H1 (cell line): ENCODE data around the gene CIRBP. TPM values are rescaled to one million over a fixed set of nuclear protein-coding genes. Genes with fewer than 3 reads are reported as not detected.
A peak's percentile ranks its signal among the peaks of the same experiment; 100 is the strongest.

Source experiments
- BACH1 ChIP-seq: IDR thresholded peaks from 2 replicates; pipeline ENCODE4 v1.6.1; 2012; ENCODE audit warnings: low read length, improper control_type of control experiment
- BCL11A ChIP-seq, 2 experiments: IDR thresholded peaks; one replicate each; pipeline ENCODE4 v1.6.1; 2011; ENCODE audit warnings: low read depth in 2 of 2, low read length in 2 of 2, mild to moderate bottlenecking in 2 of 2
- EGR1 ChIP-seq: IDR thresholded peaks from 2 replicates; pipeline ENCODE4 v1.6.1; 2011; ENCODE audit warnings: low read depth, low read length, borderline replicate concordance
- HDAC2 ChIP-seq, 2 experiments: fragments of 300-600 bp in 1 of 2; sonication (generic) in 1 of 2; IDR thresholded peaks; 2 replicates each; pipeline ENCODE4 v1.6.1; 2011 to 2012; ENCODE audit warnings: low read depth in 2 of 2, low read length in 2 of 2, mild to moderate bottlenecking in 2 of 2, moderate library complexity in 2 of 2, borderline replicate concordance in 1 of 2, inconsistent platforms in 1 of 2
- HDAC6 ChIP-seq: IDR thresholded peaks from one replicate; pipeline ENCODE4 v1.7.1; 2012; ENCODE audit warnings: low read depth, mild to moderate bottlenecking, inconsistent platforms, low read length, moderate library complexity
- JUN ChIP-seq: IDR thresholded peaks from 2 replicates; pipeline ENCODE4 v1.6.1; 2011; ENCODE audit warnings: low read depth, mild to moderate bottlenecking, improper control_type of control experiment, low read length
- MAFK ChIP-seq: IDR thresholded peaks from 2 replicates; pipeline ENCODE4 v1.6.1; 2012; ENCODE audit warnings: low read depth, mild to moderate bottlenecking, improper control_type of control experiment, low read length
- POLR2AphosphoS5 ChIP-seq: IDR thresholded peaks from 2 replicates; pipeline ENCODE4 v1.6.1; 2011; ENCODE audit warnings: low read depth, low read length
- POU5F1 ChIP-seq: IDR thresholded peaks from 2 replicates; pipeline ENCODE4 v1.6.1; 2011; ENCODE audit warnings: low read depth, mild to moderate bottlenecking, low read length, moderate library complexity
- RAD21 ChIP-seq, 2 experiments: IDR thresholded peaks in 1 of 2; conservative IDR thresholded peaks in 1 of 2; 2 replicates each; pipeline ENCODE4 v1.6.1; 2011; ENCODE audit warnings: low read depth in 2 of 2, low read length in 2 of 2, improper control_type of control experiment in 1 of 2, inconsistent platforms in 1 of 2, mild to moderate bottlenecking in 1 of 2, moderate library complexity in 1 of 2
- RBBP5 ChIP-seq: IDR thresholded peaks from 2 replicates; pipeline ENCODE4 v1.7.1; 2012; ENCODE audit warnings: low read depth, mild to moderate bottlenecking, inconsistent platforms, low read length, moderate library complexity, borderline replicate concordance
- SAP30 ChIP-seq: fragments of 300-600 bp; sonication (generic); IDR thresholded peaks from 2 replicates; pipeline ENCODE4 v1.7.1; 2012; ENCODE audit warnings: low read length, moderate library complexity, mild to moderate bottlenecking, inconsistent platforms; ENCODE audit not compliant: insufficient read depth, insufficient replicate concordance
- SIRT6 ChIP-seq: IDR thresholded peaks from one replicate; pipeline ENCODE4 v1.7.1; 2012; ENCODE audit warnings: low read length, inconsistent platforms
- SRF ChIP-seq: IDR thresholded peaks from 2 replicates; pipeline ENCODE4 v1.6.1; 2011; ENCODE audit warnings: mild to moderate bottlenecking, low read depth, low read length, moderate library complexity
- TAF1 ChIP-seq: IDR thresholded peaks from 2 replicates; pipeline ENCODE4 v1.6.1; 2011; ENCODE audit warnings: mild to moderate bottlenecking, low read depth, low read length
- TAF7 ChIP-seq: optimal IDR thresholded peaks from 2 replicates; pipeline ENCODE3; 2011; ENCODE audit warnings: low read depth, mild to moderate bottlenecking, inconsistent platforms, low read length, moderate library complexity, borderline replicate concordance
- TBP ChIP-seq: IDR thresholded peaks from 2 replicates; pipeline ENCODE4 v1.6.1; 2011; ENCODE audit warnings: low read depth, low read length, improper control_type of control experiment
- polyA plus RNA-seq, 7 experiments: library from polyadenylated mRNA; depleted of rRNA in 3 of 7; stranded (reverse) in 5 of 7; unstranded in 2 of 7; fragments of >200 nt in 5 of 7; fragments of 200-250 nt in 2 of 7; gene quantifications; 1 replicate in 5 of 7; 2 replicates in 1 of 7; 4 replicates in 1 of 7; pipeline versions ENCODE4 v1.2.1 to v1.2.3, GENCODE V29; 2011 to 2013; ENCODE audit warnings: missing spikeins in 2 of 7, mixed read lengths in 2 of 7
- total RNA-seq: library from RNA; stranded (reverse); fragmentation: NEBNext Ultra II Directional; extraction: Animal tissue kit (Norgen Biotek cat#: 25700); gene quantifications from 2 replicates; pipeline ENCODE4 v1.2.1, GENCODE V29; 2021
- TF ChIP-seq, protein P1 (sequence below): IDR thresholded peaks from 2 replicates; pipeline ENCODE4 v1.6.1; 2011; ENCODE audit warnings: low read length, improper control_type of control experiment
- TF ChIP-seq, protein P2 (sequence below): IDR thresholded peaks from 2 replicates; pipeline ENCODE4 v1.6.1; 2012; ENCODE audit warnings: low read length, inconsistent platforms
- TF ChIP-seq, protein P3 (sequence below): IDR thresholded peaks from 2 replicates; pipeline ENCODE4 v1.6.1; 2012; ENCODE audit warnings: inconsistent platforms

The CIRBP gene
- total and polyA plus RNA-seq, 2 of the 8 experiments (the other 6 are each of a cell fraction or from before 2014, with no cell fraction given) = 175 to 199 TPM

DNA sequence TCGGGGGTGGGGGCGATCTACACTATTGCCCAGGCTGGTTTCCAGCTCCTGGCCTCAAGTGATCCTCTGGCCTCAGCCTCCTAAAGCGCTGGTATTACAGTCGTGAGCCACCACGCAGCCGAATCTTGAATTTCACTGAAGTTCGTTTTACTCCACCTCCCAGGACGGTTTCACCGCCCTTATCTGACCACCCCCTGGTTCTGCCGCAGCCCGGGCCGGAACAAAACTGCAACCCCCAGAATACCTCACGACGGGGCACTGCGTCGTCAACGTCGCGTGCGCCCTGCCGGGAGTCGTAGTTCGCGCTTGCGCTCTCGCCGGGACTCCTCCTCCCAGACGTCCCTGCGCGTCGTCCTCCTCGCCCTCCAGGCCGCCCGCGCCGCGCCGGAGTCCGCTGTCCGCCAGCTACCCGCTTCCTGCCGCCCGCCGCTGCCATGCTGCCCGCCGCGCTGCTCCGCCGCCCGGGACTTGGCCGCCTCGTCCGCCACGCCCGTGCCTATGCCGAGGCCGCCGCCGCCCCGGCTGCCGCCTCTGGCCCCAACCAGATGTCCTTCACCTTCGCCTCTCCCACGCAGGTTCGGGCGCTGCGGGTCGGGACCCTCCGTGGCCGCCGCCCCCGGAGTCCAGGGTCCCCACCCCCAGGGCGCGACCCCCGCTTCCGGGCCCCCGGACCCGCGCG, 27.6 kb upstream of the CIRBP start, which contains the start of gene ATP5F1D (continued):
- TF ChIP-seq RBBP5 (no peak), SAP30 (no peak), TAF1 (peak; percentile 53; the same call in 1 of the 2 replicates), BCL11A (IDR thresholded peaks at IDR 0.05; ENCODE audit: low read depth in 2 of 2, low read length in 2 of 2) (no peak), HDAC6 (no peak), JUN (no peak), MAFK (no peak), TAF7 (no peak), SRF (peak; percentile 49; the same call in 1 of the 2 replicates), BACH1 (no peak), HDAC2 (IDR thresholded peaks at IDR 0.05; ENCODE audit: borderline replicate concordance in 1 of 2, low read depth in 2 of 2, low read length in 2 of 2) (no peak), SIRT6 (no peak), TBP (no peak), EGR1 (no peak), POLR2AphosphoS5 (no peak), RAD21 (IDR thresholded peaks at IDR 0.05 in 1 of 2, conservative IDR thresholded peaks at IDR 0.05 in 1 of 2; ENCODE audit: low read depth in 2 of 2, low read length in 2 of 2) (no peak), POU5F1 (no peak)
- TF ChIP-seq, protein P1, sequence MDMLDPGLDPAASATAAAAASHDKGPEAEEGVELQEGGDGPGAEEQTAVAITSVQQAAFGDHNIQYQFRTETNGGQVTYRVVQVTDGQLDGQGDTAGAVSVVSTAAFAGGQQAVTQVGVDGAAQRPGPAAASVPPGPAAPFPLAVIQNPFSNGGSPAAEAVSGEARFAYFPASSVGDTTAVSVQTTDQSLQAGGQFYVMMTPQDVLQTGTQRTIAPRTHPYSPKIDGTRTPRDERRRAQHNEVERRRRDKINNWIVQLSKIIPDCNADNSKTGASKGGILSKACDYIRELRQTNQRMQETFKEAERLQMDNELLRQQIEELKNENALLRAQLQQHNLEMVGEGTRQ = no peak
- TF ChIP-seq, protein P2, sequence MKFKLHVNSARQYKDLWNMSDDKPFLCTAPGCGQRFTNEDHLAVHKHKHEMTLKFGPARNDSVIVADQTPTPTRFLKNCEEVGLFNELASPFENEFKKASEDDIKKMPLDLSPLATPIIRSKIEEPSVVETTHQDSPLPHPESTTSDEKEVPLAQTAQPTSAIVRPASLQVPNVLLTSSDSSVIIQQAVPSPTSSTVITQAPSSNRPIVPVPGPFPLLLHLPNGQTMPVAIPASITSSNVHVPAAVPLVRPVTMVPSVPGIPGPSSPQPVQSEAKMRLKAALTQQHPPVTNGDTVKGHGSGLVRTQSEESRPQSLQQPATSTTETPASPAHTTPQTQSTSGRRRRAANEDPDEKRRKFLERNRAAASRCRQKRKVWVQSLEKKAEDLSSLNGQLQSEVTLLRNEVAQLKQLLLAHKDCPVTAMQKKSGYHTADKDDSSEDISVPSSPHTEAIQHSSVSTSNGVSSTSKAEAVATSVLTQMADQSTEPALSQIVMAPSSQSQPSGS = no peak
- TF ChIP-seq, protein P3, sequence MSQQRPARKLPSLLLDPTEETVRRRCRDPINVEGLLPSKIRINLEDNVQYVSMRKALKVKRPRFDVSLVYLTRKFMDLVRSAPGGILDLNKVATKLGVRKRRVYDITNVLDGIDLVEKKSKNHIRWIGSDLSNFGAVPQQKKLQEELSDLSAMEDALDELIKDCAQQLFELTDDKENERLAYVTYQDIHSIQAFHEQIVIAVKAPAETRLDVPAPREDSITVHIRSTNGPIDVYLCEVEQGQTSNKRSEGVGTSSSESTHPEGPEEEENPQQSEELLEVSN = no peak
